Mucosa of descending colon (tissue), 3 donors: ENCODE measurements around the gene AKAP12. TPM values are rescaled to one million over a fixed set of nuclear protein-coding genes. Genes with fewer than 3 reads are reported as not detected.
"Not testable (repeated sequence)": the region's sequence is repeated elsewhere in the genome, so short reads cannot be mapped to it uniquely, and the experiment has no call there.

ENCODE experiments used
- ATAC-seq: fragments of 200-7000 bp; cut with Tn5 transposase; one replicate; pipeline ENCODE4 v1.9.1; 2020; ENCODE audit warnings: mild to moderate bottlenecking, moderate library complexity
- DNase-seq, 3 donors: peaks; one replicate each; pipeline ENCODE4 v3.0.0-alpha.2; 2020
- H3K36me3 ChIP-seq: fragments of 200-600 bp; one replicate; pipeline ENCODE4 v1.8.0; 2021; ENCODE audit warnings: low read depth, mild to moderate bottlenecking
- H3K4me1 ChIP-seq: fragments of 200-600 bp; one replicate; pipeline ENCODE4 v1.8.0; 2021; ENCODE audit warnings: low read depth, mild to moderate bottlenecking
- H3K4me3 ChIP-seq: fragments of 200-600 bp; one replicate; pipeline ENCODE4 v1.8.0; 2021; ENCODE audit warnings: mild to moderate bottlenecking
- H3K9me3 ChIP-seq: fragments of 200-600 bp; one replicate; pipeline ENCODE4 v1.8.0; 2021; ENCODE audit warnings: mild to moderate bottlenecking
- CTCF ChIP-seq: fragments of 200-600 bp; IDR thresholded peaks from one replicate; pipeline ENCODE4 v1.8.0; 2022; ENCODE audit warnings: antibody characterized with exemption, mild to moderate bottlenecking
- intact Hi-C, 2 donors: fragments of 100-400 bp; cut with DNase I in 1 of 2; cut with micrococcal nuclease in 1 of 2; formaldehyde crosslinking; loops; one replicate each; pipeline versions ENCODE4 v1.11.0 to v1.11.1; 2022; cut with DNase I, micrococcal nuclease
- total RNA-seq, 3 donors: library from RNA; stranded (reverse); fragmentation: NEBNext Ultra II Directional in 2 of 3; extraction: Animal tissue kit (Norgen Biotek cat#: 25700) in 2 of 3; gene quantifications; one replicate each; pipeline versions ENCODE4 v1.2.1 to v1.2.4, GENCODE V29; 2021 to 2023
- donor health status: DM: no; HTN: no; CAD: no; lungs with moderate emphysema.
- donor health status: DM: no; HTN: no; CAD: no.
- donor health status: DM: no; HTN: yes; CAD: no.

AKAP12 gene
- total RNA-seq, 3 donors from 2014 or later, result 6.3 to 192 (median 15.3) TPM

- intact Hi-C loops, result no loop called here
- TF ChIP-seq CTCF, result no peak
- DNase-seq (no peak), ATAC-seq (peak; percentile 84)
- Histone ChIP-seq H3K9me3 (no peaks in the 10 kb centered on the region), H3K4me3 (no peak overlapping the region), H3K36me3 (no peaks in the 10 kb centered on the region), H3K4me1 (no peaks in the 10 kb centered on the region)
These were observed 110.8 kb downstream of the AKAP12 start for GRCh38 chr6:151350442-151351145.

- Histone ChIP-seq H3K4me3 (no peak overlapping the region), H3K36me3 (no peaks in the 10 kb centered on the region), H3K4me1 (no peaks in the 10 kb centered on the region), H3K9me3 (no peaks in the 10 kb centered on the region)
- no peak for TF ChIP-seq CTCF
- intact Hi-C loops, result no loop called here
- DNase-seq, result no peak
- ATAC-seq, result no peak
These were observed 111.5 kb downstream of the AKAP12 start for GRCh38 chr6:151351146-151351700.

GRCh38 chr6:151351731-151352130, 112.0 kb downstream of the AKAP12 start:
- intact Hi-C loops, result no loop called here
- TF ChIP-seq CTCF, result no peak
- H3K4me3 ChIP-seq, result no peak overlapping the region
- ATAC-seq (no peak), DNase-seq (no peak)
- no peaks in the 10 kb centered on the region for H3K9me3 ChIP-seq
- no peaks in the 10 kb centered on the region for H3K4me1 ChIP-seq
- H3K36me3 ChIP-seq, result no peaks in the 10 kb centered on the region

- DNase-seq (no peak), ATAC-seq (no peak)
- Histone ChIP-seq H3K36me3 (no peaks in the 10 kb centered on the region), H3K4me3 (no peak overlapping the region), H3K9me3 (no peaks in the 10 kb centered on the region), H3K4me1 (no peaks in the 10 kb centered on the region)
- no peak for TF ChIP-seq CTCF
- intact Hi-C loops, result no loop called here
These were observed 112.9 kb downstream of the AKAP12 start for GRCh38 chr6:151352410-151353396.

- Histone ChIP-seq H3K4me3 (no peak overlapping the region), H3K4me1 (no peaks in the 10 kb centered on the region), H3K36me3 (no peaks in the 10 kb centered on the region), H3K9me3 (no peaks in the 10 kb centered on the region)
- ATAC-seq, result no peak
- intact Hi-C loops, result no loop called here
- TF ChIP-seq CTCF, result no peak
- DNase-seq, result no peak
These were observed 114.0 kb downstream of the AKAP12 start for GRCh38 chr6:151353795-151354194.

GRCh38 chr6:151356983-151357382, 117.2 kb downstream of the AKAP12 start:
- H3K36me3 ChIP-seq, H3K4me3 ChIP-seq, H3K9me3 ChIP-seq, H3K4me1 ChIP-seq, intact Hi-C loops, DNase-seq, ATAC-seq: not testable (repeated sequence)
